GM23338 (cell line): ENCODE results near the gene ZCCHC13. TPM values are rescaled to one million over a fixed set of nuclear protein-coding genes. Genes with fewer than 3 reads are reported as not detected.
A peak's percentile ranks its signal among the peaks of the same experiment; 100 is the strongest.

Experiments used
- ATAC-seq: fragments of 200-7000 bp; cut with Tn5 transposase; 3 replicates; pipeline ENCODE4 v1.9.1; 2020
- DNase-seq: peaks from one replicate; pipeline ENCODE4 v3.0.0-alpha.2; 2015; ENCODE audit warnings: low spot score
- H2AFZ ChIP-seq: fragments of 200-600 bp; sonication (generic); 2 replicates; pipeline ENCODE4 v1.8.0; 2016; ENCODE audit warnings: antibody characterized with exemption, mild to moderate bottlenecking, moderate library complexity
- H3F3A ChIP-seq: fragments of 200-600 bp; sonication (generic); replicated peaks from 2 replicates; pipeline ENCODE4 v1.8.0; 2017; ENCODE audit warnings: antibody characterized with exemption, mixed run types, low read depth
- H3K27ac ChIP-seq: fragments of 200-600 bp; sonication (generic); 2 replicates; pipeline ENCODE4 v1.6.1; 2016; ENCODE audit warnings: low read depth
- H3K27me3 ChIP-seq: fragments of 200-600 bp; sonication (generic); 2 replicates; pipeline ENCODE4 v1.8.0; 2016; ENCODE audit warnings: mild to moderate bottlenecking, mixed run types, moderate library complexity; ENCODE audit not compliant: insufficient read depth
- H3K36me3 ChIP-seq: fragments of 200-600 bp; sonication (generic); 2 replicates; pipeline ENCODE4 v1.8.0; 2016; ENCODE audit warnings: mild to moderate bottlenecking; ENCODE audit not compliant: insufficient read depth
- H3K4me1 ChIP-seq: fragments of 200-600 bp; sonication (generic); 2 replicates; pipeline ENCODE4 v1.8.0; 2016; ENCODE audit warnings: mild to moderate bottlenecking, moderate library complexity; ENCODE audit not compliant: insufficient read depth
- H3K4me2 ChIP-seq: fragments of 200-600 bp; sonication (generic); 2 replicates; pipeline ENCODE4 v1.7.1; 2017; ENCODE audit warnings: mixed run types
- H3K4me3 ChIP-seq: fragments of 200-600 bp; sonication (generic); 2 replicates; pipeline ENCODE4 v1.6.1; 2016; ENCODE audit warnings: mixed run types
- H3K79me2 ChIP-seq: fragments of 200-600 bp; sonication (generic); replicated peaks from 2 replicates; pipeline ENCODE4 v1.8.0; 2017; ENCODE audit warnings: mild to moderate bottlenecking; ENCODE audit not compliant: insufficient read depth
- H3K9me2 ChIP-seq: fragments of 200-600 bp; sonication (generic); 2 replicates; pipeline ENCODE4 v1.8.0; 2017; ENCODE audit not compliant: insufficient read depth
- H4K20me1 ChIP-seq: fragments of 200-600 bp; sonication (generic); replicated peaks from 2 replicates; pipeline ENCODE4 v1.8.0; 2017; ENCODE audit warnings: mild to moderate bottlenecking; ENCODE audit not compliant: insufficient read depth
- H3K27ac Mint-ChIP-seq: 2 replicates; pipeline ENCODE4 v1.8.0; 2020; ENCODE audit warnings: inconsistent platforms, mild to moderate bottlenecking, moderate library complexity, mixed read lengths
- H3K27me3 Mint-ChIP-seq: 3 replicates; pipeline ENCODE4 v1.8.0; 2022; ENCODE audit warnings: low read depth, mild to moderate bottlenecking, moderate library complexity, mixed read lengths, inconsistent platforms; ENCODE audit not compliant: insufficient read depth, poor library complexity
- H3K36me3 Mint-ChIP-seq: 3 replicates; pipeline ENCODE4 v1.8.0; 2021; ENCODE audit warnings: low read depth, mild to moderate bottlenecking, inconsistent platforms, moderate library complexity, mixed read lengths
- H3K4me1 Mint-ChIP-seq: 3 replicates; pipeline ENCODE4 v1.8.0; 2020; ENCODE audit warnings: mild to moderate bottlenecking, inconsistent platforms, mixed read lengths
- H3K4me3 Mint-ChIP-seq: 3 replicates; pipeline ENCODE4 v1.8.0; 2021; ENCODE audit warnings: moderate library complexity, mild to moderate bottlenecking, inconsistent platforms, mixed read lengths
- H3K9me3 Mint-ChIP-seq: 3 replicates; pipeline ENCODE4 v1.8.0; 2020; ENCODE audit warnings: moderate library complexity, mild to moderate bottlenecking, inconsistent platforms, mixed read lengths
- CREB1 ChIP-seq: fragments of 250-450 bp; sonication (Bioruptor Pico); IDR thresholded peaks from 2 replicates; pipeline ENCODE4 v1.5.0; 2020; ENCODE audit warnings: low read depth, mild to moderate bottlenecking, moderate library complexity
- EZH2 ChIP-seq: fragments of 200-600 bp; sonication (generic); IDR thresholded peaks from one replicate; pipeline ENCODE4 v1.8.0; 2017; ENCODE audit warnings: antibody characterized with exemption, mild to moderate bottlenecking, low read depth; ENCODE audit not compliant: unreplicated experiment
- EZH2phosphoT487 ChIP-seq: fragments of 200-600 bp; sonication (generic); IDR thresholded peaks from one replicate; pipeline ENCODE4 v1.8.1; 2018; ENCODE audit warnings: antibody characterized with exemption; ENCODE audit not compliant: unreplicated experiment
- JUNB ChIP-seq: IDR thresholded peaks from one replicate; pipeline ENCODE4 v1.6.1; 2016; ENCODE audit warnings: antibody characterized with exemption; ENCODE audit not compliant: unreplicated experiment
- NANOG ChIP-seq: IDR thresholded peaks from 2 replicates; pipeline ENCODE4 v1.6.1; 2016; ENCODE audit warnings: antibody characterized with exemption, borderline replicate concordance
- POLR2AphosphoS5 ChIP-seq: IDR thresholded peaks from 2 replicates; pipeline ENCODE4 v1.6.1; 2016; ENCODE audit warnings: antibody characterized with exemption, low read depth
- ZNF114 ChIP-seq: fragments of 250-450 bp; sonication (Bioruptor Pico); IDR thresholded peaks from 2 replicates; pipeline ENCODE4 v1.5.0; 2020; ENCODE audit warnings: mild to moderate bottlenecking, moderate library complexity
- ZNF331 ChIP-seq: fragments of 250-450 bp; sonication (Bioruptor Pico); IDR thresholded peaks from 2 replicates; pipeline ENCODE4 v1.5.0; 2020; ENCODE audit warnings: low read depth, mild to moderate bottlenecking, moderate library complexity
- polyA plus RNA-seq: library from polyadenylated mRNA; unstranded; fragments of >200 nt; fragmentation: Nextera tagmentation; extraction: Ambion mirVana; gene quantifications from 2 replicates; pipeline ENCODE4 v1.2.1, GENCODE V29; 2016
- total RNA-seq: library from RNA; depleted of rRNA; stranded (reverse); fragments of >200 nt; shearing (Covaris generic); gene quantifications from 2 replicates; pipeline ENCODE4 v1.2.3, GENCODE V29; 2014
- TF ChIP-seq, protein P1 (sequence below): IDR thresholded peaks from 2 replicates; pipeline ENCODE4 v1.6.1; 2016; ENCODE audit warnings: antibody characterized with exemption
- TF ChIP-seq, protein P2 (sequence below): fragments of 250-450 bp; sonication (Bioruptor Pico); IDR thresholded peaks from 2 replicates; pipeline ENCODE4 v1.5.0; 2020; ENCODE audit warnings: mild to moderate bottlenecking, moderate library complexity
- TF ChIP-seq, protein P3 (sequence below), 2 experiments: fragments of 200-600 bp in 1 of 2; sonication (generic) in 1 of 2; conservative IDR thresholded peaks; 2 replicates each; pipeline versions ENCODE4 v1.5.1 to v1.6.1; 2016 to 2017; ENCODE audit warnings: antibody characterized with exemption in 2 of 2, low read depth in 2 of 2, mild to moderate bottlenecking in 2 of 2, moderate library complexity in 1 of 2
- TF ChIP-seq, protein P4 (sequence below): IDR thresholded peaks from one replicate; pipeline ENCODE4 v1.6.1; 2018; ENCODE audit warnings: antibody characterized with exemption; ENCODE audit not compliant: unreplicated experiment

Gene ZCCHC13
- total and polyA plus RNA-seq, 2 experiments from 2014 or later: not detected

DNA sequence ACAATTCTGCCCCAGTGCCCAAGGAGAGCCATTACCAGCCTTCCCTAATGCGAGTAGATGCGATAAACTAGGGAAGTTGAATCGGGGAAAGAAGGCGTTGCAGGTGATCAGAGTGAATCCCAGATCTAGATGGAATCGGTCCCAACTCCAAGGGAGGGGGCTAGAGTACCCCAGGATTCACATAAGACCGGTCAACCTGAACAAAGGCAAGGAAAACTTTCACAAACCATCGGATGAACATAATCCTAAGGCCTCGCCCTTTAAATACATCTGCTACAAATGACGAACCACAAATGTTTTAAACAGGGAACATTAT is 11.2 kb upstream of the ZCCHC13 start:
- H3K27ac Mint-ChIP-seq: peak overlapping the region; percentile 98
- H3K36me3 ChIP-seq: no peaks in the 10 kb centered on the region
- H3K4me2 ChIP-seq: peak overlapping the region; percentile 79
- H3K36me3 Mint-ChIP-seq: peaks cover 34% of the 10 kb centered on the region
- no peak overlapping the region for H2AFZ ChIP-seq
- DNase-seq: no peak
- peaks cover 51% of the 10 kb centered on the region for H3K79me2 ChIP-seq
- H3K4me3 Mint-ChIP-seq: peak overlapping the region; percentile 93
- peak overlapping the region; percentile 91 for H3K4me3 ChIP-seq
- peak; percentile 40 for ATAC-seq
- H3K4me1 ChIP-seq: peaks cover 20% of the 10 kb centered on the region
- no peaks in the 10 kb centered on the region for H3K27me3 ChIP-seq
- H3K27ac ChIP-seq: peak overlapping the region; percentile 99
- H4K20me1 ChIP-seq: peaks cover 20% of the 10 kb centered on the region; the same call in 1 of the 2 replicates
- no peaks in the 10 kb centered on the region for H3K9me2 ChIP-seq
- H3F3A ChIP-seq: no peaks in the 10 kb centered on the region
- peaks cover 10% of the 10 kb centered on the region for H3K4me1 Mint-ChIP-seq
- H3K27me3 Mint-ChIP-seq: peaks cover 3% of the 10 kb centered on the region
- H3K9me3 Mint-ChIP-seq: no peaks in the 10 kb centered on the region; the same call in 2 of the 3 replicates
- TF ChIP-seq, protein P1, sequence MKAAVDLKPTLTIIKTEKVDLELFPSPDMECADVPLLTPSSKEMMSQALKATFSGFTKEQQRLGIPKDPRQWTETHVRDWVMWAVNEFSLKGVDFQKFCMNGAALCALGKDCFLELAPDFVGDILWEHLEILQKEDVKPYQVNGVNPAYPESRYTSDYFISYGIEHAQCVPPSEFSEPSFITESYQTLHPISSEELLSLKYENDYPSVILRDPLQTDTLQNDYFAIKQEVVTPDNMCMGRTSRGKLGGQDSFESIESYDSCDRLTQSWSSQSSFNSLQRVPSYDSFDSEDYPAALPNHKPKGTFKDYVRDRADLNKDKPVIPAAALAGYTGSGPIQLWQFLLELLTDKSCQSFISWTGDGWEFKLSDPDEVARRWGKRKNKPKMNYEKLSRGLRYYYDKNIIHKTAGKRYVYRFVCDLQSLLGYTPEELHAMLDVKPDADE: no peak
- TF ChIP-seq ZNF114 (CRISPR knock-in tag) (no peak), EZH2 (no peak), POLR2AphosphoS5 (no peak), EZH2phosphoT487 (no peak), NANOG (no peak), JUNB (no peak), ZNF331 (CRISPR knock-in tag) (no peak), CREB1 (CRISPR knock-in tag) (no peak)
- TF ChIP-seq, protein P2, sequence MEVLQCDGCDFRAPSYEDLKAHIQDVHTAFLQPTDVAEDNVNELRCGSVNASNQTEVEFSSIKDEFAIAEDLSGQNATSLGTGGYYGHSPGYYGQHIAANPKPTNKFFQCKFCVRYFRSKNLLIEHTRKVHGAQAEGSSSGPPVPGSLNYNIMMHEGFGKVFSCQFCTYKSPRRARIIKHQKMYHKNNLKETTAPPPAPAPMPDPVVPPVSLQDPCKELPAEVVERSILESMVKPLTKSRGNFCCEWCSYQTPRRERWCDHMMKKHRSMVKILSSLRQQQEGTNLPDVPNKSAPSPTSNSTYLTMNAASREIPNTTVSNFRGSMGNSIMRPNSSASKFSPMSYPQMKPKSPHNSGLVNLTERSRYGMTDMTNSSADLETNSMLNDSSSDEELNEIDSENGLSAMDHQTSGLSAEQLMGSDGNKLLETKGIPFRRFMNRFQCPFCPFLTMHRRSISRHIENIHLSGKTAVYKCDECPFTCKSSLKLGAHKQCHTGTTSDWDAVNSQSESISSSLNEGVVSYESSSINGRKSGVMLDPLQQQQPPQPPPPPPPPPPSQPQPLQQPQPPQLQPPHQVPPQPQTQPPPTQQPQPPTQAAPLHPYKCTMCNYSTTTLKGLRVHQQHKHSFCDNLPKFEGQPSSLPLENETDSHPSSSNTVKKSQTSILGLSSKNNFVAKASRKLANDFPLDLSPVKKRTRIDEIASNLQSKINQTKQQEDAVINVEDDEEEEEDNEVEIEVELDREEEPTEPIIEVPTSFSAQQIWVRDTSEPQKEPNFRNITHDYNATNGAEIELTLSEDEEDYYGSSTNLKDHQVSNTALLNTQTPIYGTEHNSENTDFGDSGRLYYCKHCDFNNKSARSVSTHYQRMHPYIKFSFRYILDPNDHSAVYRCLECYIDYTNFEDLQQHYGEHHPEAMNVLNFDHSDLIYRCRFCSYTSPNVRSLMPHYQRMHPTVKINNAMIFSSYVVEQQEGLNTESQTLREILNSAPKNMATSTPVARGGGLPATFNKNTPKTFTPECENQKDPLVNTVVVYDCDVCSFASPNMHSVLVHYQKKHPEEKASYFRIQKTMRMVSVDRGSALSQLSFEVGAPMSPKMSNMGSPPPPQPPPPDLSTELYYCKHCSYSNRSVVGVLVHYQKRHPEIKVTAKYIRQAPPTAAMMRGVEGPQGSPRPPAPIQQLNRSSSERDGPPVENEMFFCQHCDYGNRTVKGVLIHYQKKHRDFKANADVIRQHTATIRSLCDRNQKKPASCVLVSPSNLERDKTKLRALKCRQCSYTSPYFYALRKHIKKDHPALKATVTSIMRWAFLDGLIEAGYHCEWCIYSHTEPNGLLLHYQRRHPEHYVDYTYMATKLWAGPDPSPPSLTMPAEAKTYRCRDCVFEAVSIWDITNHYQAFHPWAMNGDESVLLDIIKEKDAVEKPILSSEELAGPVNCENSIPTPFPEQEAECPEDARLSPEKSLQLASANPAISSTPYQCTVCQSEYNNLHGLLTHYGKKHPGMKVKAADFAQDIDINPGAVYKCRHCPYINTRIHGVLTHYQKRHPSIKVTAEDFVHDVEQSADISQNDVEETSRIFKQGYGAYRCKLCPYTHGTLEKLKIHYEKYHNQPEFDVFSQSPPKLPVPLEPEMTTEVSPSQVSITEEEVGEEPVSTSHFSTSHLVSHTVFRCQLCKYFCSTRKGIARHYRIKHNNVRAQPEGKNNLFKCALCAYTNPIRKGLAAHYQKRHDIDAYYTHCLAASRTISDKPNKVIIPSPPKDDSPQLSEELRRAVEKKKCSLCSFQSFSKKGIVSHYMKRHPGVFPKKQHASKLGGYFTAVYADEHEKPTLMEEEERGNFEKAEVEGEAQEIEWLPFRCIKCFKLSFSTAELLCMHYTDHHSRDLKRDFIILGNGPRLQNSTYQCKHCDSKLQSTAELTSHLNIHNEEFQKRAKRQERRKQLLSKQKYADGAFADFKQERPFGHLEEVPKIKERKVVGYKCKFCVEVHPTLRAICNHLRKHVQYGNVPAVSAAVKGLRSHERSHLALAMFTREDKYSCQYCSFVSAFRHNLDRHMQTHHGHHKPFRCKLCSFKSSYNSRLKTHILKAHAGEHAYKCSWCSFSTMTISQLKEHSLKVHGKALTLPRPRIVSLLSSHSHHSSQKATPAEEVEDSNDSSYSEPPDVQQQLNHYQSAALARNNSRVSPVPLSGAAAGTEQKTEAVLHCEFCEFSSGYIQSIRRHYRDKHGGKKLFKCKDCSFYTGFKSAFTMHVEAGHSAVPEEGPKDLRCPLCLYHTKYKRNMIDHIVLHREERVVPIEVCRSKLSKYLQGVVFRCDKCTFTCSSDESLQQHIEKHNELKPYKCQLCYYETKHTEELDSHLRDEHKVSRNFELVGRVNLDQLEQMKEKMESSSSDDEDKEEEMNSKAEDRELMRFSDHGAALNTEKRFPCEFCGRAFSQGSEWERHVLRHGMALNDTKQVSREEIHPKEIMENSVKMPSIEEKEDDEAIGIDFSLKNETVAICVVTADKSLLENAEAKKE (CRISPR knock-in tag): no peak
- TF ChIP-seq, protein P3, sequence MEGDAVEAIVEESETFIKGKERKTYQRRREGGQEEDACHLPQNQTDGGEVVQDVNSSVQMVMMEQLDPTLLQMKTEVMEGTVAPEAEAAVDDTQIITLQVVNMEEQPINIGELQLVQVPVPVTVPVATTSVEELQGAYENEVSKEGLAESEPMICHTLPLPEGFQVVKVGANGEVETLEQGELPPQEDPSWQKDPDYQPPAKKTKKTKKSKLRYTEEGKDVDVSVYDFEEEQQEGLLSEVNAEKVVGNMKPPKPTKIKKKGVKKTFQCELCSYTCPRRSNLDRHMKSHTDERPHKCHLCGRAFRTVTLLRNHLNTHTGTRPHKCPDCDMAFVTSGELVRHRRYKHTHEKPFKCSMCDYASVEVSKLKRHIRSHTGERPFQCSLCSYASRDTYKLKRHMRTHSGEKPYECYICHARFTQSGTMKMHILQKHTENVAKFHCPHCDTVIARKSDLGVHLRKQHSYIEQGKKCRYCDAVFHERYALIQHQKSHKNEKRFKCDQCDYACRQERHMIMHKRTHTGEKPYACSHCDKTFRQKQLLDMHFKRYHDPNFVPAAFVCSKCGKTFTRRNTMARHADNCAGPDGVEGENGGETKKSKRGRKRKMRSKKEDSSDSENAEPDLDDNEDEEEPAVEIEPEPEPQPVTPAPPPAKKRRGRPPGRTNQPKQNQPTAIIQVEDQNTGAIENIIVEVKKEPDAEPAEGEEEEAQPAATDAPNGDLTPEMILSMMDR (conservative IDR thresholded peaks at IDR 0.05; ENCODE audit: low read depth in 2 of 2): no peak
- TF ChIP-seq, protein P4, sequence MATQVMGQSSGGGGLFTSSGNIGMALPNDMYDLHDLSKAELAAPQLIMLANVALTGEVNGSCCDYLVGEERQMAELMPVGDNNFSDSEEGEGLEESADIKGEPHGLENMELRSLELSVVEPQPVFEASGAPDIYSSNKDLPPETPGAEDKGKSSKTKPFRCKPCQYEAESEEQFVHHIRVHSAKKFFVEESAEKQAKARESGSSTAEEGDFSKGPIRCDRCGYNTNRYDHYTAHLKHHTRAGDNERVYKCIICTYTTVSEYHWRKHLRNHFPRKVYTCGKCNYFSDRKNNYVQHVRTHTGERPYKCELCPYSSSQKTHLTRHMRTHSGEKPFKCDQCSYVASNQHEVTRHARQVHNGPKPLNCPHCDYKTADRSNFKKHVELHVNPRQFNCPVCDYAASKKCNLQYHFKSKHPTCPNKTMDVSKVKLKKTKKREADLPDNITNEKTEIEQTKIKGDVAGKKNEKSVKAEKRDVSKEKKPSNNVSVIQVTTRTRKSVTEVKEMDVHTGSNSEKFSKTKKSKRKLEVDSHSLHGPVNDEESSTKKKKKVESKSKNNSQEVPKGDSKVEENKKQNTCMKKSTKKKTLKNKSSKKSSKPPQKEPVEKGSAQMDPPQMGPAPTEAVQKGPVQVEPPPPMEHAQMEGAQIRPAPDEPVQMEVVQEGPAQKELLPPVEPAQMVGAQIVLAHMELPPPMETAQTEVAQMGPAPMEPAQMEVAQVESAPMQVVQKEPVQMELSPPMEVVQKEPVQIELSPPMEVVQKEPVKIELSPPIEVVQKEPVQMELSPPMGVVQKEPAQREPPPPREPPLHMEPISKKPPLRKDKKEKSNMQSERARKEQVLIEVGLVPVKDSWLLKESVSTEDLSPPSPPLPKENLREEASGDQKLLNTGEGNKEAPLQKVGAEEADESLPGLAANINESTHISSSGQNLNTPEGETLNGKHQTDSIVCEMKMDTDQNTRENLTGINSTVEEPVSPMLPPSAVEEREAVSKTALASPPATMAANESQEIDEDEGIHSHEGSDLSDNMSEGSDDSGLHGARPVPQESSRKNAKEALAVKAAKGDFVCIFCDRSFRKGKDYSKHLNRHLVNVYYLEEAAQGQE: no peak
